ENCODE data around the gene KRT6C. TPM values are rescaled to one million over a fixed set of nuclear protein-coding genes. Genes with fewer than 3 reads are reported as not detected.
"Not testable (repeated sequence)": the region's sequence is repeated elsewhere in the genome, so short reads cannot be mapped to it uniquely, and the experiment has no call there.

Gene KRT6C
- total RNA-seq, 1 experiment from 2014 or later, result not detected

GRCh38 chr12:52499806-52500560 lies 26.4 kb upstream of the KRT6C start:
- DNase-seq (ENCODE audit: low read depth), result peak; percentile 43

- no peak for DNase-seq (ENCODE audit: low read depth)
These were observed 25.3 kb upstream of the KRT6C start for GRCh38 chr12:52498946-52499345.

DNA sequence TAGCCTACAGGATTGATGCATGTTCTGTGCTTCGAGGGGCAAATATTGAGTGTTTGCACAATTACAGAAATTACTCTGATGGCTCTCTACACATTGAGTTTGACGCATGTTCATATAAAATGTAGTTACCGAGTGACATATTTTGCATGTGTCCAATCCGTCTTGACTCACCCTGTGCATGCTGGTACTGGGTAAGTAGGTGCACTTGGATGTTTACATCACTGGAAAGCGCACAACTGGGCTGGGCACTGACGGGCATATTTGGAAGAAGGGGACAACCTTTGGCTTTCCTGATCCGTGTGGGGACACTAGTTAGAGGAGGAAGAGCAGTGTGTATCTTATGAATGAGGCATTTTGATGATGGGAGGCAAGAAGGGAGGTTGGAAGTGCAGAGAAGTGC lies 24.4 kb upstream of the KRT6C start:
- no peak for DNase-seq (ENCODE audit: low read depth)

- peak; percentile 89 for DNase-seq (ENCODE audit: low read depth)
These were observed 23.0 kb upstream of the KRT6C start for GRCh38 chr12:52496590-52497071.

DNA sequence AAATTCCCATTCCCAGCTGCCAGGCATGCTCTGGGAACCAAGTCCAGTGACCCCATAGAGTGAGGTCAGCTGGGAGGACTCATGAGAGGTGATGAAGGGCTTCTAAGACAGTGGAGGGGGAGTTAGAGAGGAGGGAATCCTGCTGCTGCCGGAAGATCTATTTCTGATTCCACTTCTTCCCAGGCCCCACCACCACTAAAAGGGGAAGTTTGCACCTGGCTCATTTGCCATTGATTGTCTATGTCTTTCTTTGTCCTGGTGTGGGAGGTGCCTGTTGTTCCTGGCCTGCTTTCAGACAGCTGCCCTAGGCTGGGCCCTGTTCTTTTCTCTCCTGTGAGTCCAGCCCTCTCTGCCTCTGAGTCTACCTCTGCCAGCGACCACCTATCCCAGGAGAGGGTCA lies 22.4 kb upstream of the KRT6C start:
- DNase-seq (ENCODE audit: low read depth), result no peak

- peak; percentile 68 for DNase-seq (ENCODE audit: low read depth)
These were observed 21.8 kb upstream of the KRT6C start for GRCh38 chr12:52495389-52495788.

- peak; percentile 25 for DNase-seq (ENCODE audit: low read depth)
These were observed 20.9 kb upstream of the KRT6C start for GRCh38 chr12:52494518-52494917.

GRCh38 chr12:52494100-52494499 lies 20.5 kb upstream of the KRT6C start:
- no peak for DNase-seq (ENCODE audit: low read depth)

DNA sequence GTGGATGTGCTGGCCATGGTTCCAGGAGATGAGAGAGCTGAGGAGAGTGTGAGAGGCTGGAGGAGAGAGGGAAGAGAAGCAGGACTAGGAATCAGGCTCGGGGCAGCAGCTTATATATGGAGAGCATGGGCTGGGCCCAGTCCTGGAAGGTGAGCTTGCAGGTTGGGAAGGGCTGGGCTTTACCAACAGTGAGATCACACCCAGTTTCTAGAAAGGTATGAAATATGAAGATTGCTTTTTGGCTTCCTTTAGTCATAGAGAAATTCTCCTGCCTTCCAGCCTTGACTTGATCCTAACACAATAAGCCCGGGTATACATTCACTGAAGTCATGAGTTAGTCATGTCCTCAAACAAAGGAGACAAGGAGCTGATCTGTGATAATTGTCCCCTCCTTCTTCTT lies 19.6 kb upstream of the KRT6C start, which contains the start of gene KRT6A:
Gene KRT6A (minus strand): TSS at position 86 of the 400 bp plus-strand sequence. CDS start 69 bp downstream, at position 17.
- DNase-seq (ENCODE audit: low read depth), result no peak

DNA sequence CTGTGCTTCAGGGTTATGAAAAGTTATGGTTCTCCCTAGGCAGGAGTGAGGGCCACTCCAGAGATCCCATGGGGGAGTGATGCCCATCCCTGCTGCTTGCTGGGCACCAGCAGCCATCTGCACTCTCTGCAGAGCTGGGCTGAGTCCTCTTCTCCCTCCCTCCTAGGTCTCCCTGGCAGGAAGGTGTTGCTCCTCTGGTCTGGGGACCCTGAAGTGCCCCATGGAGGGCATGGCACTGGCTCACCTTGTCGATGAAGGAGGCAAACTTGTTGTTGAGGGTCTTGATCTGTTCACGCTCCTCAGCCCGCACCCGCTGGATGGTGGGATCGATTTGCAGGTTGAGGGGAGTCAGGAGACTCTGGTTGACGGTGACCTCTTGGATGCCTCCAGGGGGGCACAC lies 18.8 kb upstream of the KRT6C start:
- not testable (repeated sequence) for DNase-seq (ENCODE audit: low read depth)

- DNase-seq (ENCODE audit: low read depth), result not testable (repeated sequence)
These were observed 17.9 kb upstream of the KRT6C start for GRCh38 chr12:52491495-52491894.

GRCh38 chr12:52488736-52489135 lies 15.1 kb upstream of the KRT6C start:
- DNase-seq (ENCODE audit: low read depth), result no peak

- not testable (repeated sequence) for DNase-seq (ENCODE audit: low read depth)
These were observed 14.3 kb upstream of the KRT6C start for GRCh38 chr12:52487744-52488443.

GRCh38 chr12:52487211-52487610 lies 13.6 kb upstream of the KRT6C start:
- no peak for DNase-seq (ENCODE audit: low read depth)

DNA sequence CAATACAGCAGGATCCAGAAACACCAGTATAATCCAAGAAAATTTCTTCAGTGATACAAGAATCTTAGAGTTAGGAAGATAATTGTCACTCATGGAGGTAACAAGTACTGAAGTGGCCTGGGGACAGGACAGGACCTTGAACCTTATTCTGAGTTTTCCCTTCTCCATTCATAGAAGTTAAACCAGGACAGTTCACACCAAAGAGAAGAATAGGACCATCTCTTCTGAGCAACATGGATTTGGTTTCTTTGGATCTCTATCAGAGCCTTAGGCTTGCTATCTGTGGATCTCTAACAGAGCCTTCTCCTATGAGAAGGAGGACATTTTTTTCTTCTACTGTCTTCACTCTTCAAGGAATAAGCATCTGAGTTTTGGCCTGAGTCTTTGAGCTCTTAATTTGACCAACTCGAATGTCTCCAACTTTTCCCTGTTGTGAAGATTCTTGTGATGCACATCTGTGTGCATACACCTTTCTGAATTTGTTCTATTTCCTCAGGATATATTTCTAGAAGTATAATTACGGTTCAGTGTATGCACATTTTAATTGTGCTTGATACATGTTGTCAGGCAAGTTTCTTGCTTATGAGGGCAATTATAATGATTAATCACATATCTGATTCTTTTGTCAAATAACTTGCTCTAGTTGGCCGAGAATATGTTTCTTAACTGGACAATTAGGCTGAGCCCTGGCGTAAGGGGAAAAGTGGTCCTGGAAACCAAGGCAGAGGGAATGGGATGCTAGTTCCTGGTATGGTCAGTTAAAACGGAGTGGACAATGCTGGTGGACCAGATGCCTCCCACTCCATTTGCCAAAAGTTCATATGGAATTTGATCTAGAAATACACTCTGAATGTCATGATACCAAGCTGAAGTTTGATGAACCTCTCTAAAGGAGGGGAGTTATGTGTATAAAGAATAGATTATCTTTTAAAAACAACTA lies 12.8 kb upstream of the KRT6C start:
- no peak for DNase-seq (ENCODE audit: low read depth)

- no peak for DNase-seq (ENCODE audit: low read depth)
These were observed 6.5 kb upstream of the KRT6C start for GRCh38 chr12:52480073-52480472.

- no peak for DNase-seq (ENCODE audit: low read depth)
These were observed 4.0 kb upstream of the KRT6C start for GRCh38 chr12:52477651-52478050.

DNA sequence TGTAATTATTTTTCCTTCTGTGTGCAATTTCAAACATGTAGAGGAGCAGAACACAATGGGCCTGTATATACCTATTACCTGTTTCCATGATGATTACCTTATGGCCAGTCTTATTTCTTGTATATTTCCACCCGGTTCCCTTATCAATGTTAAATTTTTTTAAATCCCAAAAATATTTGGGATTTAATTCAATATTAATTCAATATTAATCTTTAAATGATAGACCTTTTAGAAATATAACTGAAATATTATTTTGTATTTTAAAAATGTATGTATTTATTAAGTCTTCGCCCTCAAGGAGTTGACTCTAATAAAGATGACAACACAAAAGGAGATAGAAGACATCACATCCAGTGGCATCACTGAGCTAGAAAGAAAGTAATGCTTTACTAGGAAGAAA lies 607 bp upstream of the KRT6C start:
- no peak for DNase-seq (ENCODE audit: low read depth)

DNA sequence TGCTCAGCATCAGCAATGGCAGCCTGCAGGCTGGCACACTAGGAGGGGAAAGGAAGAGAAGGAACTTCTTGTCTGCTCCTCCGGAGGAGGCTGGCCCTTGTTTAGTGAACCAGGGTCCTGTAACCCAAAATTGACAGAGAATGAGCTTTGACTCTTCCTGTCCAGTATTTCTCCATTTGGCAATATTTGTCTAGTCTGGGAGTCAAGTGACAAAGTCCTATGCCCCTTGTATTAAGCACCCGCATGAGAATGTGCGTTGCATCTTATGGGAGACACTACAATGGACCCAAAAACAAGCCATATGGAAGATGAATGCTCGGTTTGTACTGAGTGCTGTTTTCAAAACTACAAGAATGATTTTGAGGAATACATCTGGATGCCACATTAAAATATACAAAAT lies 3.8 kb downstream of the KRT6C start:
- DNase-seq (ENCODE audit: low read depth), result no peak

- DNase-seq (ENCODE audit: low read depth), result no peak
These were observed 8.7 kb downstream of the KRT6C start for GRCh38 chr12:52464897-52465296.

DNA sequence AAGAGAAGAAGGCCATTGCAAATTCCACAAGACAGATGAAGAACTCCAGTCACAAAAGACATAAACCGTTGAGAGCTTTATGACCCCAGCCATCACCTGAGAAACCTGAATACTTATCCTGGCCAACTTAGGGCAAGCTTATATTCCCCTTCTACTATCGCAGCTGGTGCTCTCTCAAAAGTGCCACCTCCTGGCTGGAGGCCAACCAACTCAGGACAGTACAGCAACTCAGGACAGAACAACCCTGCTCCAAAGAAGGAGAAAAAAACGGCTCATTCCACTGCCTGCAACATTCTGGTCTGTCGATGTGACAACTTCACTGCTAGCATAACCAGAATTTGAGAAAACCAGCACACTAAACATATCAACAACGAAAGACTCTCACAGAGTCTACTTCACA lies 11.9 kb downstream of the KRT6C start:
- DNase-seq (ENCODE audit: low read depth), result no peak

GRCh38 chr12:52458861-52459260 lies 14.7 kb downstream of the KRT6C start:
- DNase-seq (ENCODE audit: low read depth), result no peak
